Head of caudate nucleus (tissue), 42 donors: ENCODE measurements around the gene HSD17B12.
A peak's percentile ranks its signal among the peaks of the same experiment; 100 is the strongest.
"Not testable (repeated sequence)": the region's sequence is repeated elsewhere in the genome, so short reads cannot be mapped to it uniquely, and the experiment has no call there.

ENCODE experiments used
- DNase-seq, 42 donors: peaks; one replicate each; pipeline versions ENCODE4 v3.0.0 to v3.0.0-alpha.2; 2020 to 2021; ENCODE audit warnings: mixed read lengths in 7 of 42
- intact Hi-C: fragments of 100-400 bp; cut with DNase I; formaldehyde crosslinking; loops from one replicate; pipeline ENCODE4 v1.15.0; 2022

The HSD17B12 gene

DNA sequence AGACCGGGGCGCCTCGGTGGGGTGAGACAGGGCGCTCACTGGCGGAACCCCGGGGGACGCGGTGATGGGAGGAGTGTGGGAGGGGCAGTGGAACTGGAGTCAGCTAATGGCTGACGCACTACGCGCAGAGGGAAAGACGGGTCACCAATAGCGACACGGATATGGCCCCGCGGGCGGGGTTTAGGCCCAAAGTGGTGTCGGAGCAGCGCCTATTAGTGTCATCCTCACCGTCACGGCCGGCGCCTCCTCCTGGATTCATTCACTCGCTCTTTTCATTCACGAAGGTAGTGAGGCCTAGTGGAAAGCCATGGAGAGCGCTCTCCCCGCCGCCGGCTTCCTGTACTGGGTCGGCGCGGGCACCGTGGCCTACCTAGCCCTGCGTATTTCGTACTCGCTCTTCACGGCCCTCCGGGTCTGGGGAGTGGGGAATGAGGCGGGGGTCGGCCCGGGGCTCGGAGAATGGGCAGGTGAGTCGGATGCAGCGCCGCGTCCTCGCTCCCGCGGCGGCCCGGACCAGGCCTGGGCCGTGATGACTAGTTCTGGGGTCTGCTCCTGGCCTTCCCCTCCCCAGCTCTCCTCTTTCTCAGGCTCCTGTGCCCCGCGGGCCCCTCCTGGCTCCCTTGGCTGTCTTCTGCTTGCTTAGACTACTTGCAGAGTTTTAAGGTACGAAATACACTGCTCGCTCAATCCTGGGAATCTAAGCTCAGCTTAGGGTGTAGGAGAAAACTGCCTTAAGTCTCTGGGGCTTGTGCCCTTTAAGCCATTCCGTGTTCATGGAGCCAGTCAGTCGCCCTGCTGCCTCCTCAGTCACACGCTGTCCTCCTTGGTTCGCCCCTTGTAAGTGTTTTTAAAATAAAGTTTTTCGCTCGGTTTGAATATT lies at the start of gene HSD17B12:
TSS of gene HSD17B12 (plus strand) at position 218 of the 880 bp plus-strand sequence. CDS start at position 308, 90 bp downstream.
- intact Hi-C loops: loop anchor here (2.0 kb wide), 1 partner anchor 36 kb away; no protein-coding TSS in a partner anchor
- peak; percentile 96 to 100 (median 100) for DNase-seq

DNA sequence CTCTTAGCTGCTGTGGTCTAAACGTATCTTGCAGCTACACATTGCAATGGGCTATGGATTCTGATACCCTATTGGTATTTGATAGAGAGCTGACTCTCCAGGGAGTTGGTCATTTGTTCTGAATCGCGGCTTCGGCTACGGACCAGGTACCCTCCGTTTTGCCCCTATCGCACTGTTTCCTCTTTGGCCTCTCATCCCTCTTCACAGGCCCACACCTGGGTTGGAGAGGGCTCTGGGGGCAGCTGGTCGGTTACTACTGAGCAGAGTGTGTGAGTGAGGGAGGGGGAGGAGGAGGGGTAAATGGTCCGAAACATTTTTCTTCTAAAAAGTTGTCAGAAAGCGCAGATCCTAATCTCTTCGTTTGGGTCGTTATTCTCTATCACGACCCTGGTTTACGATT lies 48.8 kb upstream of the HSD17B12 start:
- intact Hi-C loops: no loop called here
- no peak for DNase-seq

DNA sequence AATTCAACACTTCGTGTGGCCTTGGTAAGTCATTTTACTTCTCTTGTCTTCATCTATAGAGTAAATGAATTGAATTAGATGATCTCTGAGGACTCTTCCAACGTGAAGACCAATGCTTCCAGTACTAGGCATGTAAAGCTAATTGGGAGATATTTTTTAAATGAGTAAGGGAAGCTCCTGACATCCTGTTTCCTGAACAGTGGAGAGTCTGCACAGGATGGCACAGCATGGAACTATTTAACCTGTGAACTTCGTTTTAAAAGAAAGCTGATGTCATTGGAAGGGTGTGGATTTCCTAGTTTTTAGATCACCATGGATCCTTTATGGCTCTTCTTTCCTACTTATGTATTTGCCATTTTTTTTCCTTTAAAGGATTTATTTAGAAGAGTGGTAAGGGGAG lies 48.4 kb upstream of the HSD17B12 start:
- no peak for DNase-seq
- intact Hi-C loops: no loop called here

DNA sequence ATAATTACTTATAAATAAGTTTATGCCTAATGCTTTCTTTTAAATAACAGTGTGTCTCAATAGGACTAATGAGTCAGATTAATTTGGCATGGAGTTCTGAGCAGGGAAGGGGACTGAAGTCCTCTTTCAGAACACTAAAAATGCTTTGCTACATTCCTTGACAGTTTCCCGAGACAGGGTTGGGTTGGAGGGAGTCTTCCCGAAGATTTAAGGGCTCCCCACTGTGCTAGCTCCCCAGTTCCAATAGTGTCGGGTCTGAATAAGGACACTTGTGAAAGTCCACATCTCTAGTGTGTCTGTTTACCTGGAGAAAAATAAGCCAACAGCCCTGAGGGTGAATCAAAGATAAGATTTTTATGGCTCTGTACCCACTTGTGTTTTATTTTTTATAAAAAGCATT lies 41.8 kb upstream of the HSD17B12 start:
- DNase-seq: no peak
- intact Hi-C loops: no loop called here

DNA sequence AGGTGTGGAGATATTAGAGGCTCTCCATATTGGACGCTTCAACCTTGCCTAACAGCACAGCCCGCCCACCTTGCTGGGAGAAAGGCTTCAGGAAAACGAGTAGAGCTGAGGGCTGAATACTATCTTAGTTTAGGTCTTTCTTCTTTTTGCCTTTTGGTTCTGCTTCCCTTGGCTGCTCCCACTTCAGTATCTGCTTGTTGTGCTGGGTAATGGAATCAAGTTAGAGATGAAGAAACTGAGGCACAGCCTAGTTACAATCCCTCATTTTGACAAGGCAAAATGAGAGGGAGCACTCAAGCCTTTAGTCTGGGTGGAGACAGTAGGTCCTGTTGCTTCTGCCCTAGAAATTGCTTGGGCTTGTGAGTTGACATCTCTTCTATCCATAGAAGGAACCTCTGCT lies 41.3 kb upstream of the HSD17B12 start:
- intact Hi-C loops: no loop called here

DNA sequence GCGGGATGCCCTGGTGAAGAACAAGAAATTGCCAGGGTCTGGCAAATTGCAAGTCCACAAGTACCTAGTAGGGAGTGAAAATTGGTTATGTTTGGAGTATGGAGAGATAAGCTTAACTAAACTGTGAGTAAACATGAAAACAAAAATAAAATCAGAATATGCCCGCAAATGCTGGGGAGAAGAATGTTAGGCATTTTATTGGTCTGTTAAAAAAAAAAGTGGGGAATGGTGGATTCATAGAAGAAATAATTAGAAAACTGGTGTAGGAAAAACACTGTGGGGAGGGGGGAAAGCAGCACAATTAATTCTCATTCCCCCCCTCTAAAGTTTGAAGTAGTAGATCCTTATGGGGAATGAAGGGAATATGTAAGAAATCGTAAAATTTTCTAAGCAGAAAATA lies 40.6 kb upstream of the HSD17B12 start:
- intact Hi-C loops: no loop called here
- no peak for DNase-seq

More for the DNA sequence above, 41.3 kb upstream of the HSD17B12 start:
- DNase-seq: no peak

DNA sequence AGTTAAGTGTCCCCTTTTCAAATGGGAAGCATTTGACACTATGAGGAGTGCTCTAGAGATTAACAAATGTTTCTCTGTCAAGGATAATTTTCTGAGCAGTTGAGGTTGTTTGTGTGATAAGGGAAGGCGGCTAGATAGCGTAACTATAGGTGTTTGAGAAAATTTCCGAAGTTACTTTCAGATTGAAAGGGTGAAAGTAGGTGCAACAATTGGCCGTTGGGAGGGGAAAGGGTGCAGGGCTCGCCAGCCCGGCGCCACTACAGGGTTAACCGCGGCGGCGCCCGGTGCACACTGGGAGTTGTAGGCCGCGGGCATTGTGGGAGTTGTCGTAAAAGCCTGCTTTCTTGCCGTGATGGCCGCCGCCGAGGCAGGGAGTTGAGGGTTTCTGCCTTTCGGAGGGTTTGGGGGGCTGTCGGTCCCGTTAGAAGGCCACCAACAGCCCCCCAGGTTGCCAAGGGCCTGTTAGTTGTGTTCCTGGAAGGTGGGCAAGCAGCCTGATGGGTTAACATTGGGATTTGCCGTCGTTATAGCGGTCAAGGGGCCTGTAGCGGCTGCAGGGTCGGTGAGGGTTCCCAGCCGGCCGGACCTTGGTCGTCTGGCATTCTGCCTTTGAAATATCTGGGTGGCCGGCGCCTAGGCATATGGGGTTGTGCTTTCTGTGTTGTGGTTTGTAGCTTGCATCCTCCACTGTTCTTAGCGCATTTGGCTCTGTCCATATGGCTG lies 36.5 kb upstream of the HSD17B12 start:
- DNase-seq: peak; percentile 80 to 96 (median 90)
- intact Hi-C loops: loop anchor here (2.0 kb wide), 1 partner anchor 37 kb away; the partner anchor contains the start of gene HSD17B12

DNA sequence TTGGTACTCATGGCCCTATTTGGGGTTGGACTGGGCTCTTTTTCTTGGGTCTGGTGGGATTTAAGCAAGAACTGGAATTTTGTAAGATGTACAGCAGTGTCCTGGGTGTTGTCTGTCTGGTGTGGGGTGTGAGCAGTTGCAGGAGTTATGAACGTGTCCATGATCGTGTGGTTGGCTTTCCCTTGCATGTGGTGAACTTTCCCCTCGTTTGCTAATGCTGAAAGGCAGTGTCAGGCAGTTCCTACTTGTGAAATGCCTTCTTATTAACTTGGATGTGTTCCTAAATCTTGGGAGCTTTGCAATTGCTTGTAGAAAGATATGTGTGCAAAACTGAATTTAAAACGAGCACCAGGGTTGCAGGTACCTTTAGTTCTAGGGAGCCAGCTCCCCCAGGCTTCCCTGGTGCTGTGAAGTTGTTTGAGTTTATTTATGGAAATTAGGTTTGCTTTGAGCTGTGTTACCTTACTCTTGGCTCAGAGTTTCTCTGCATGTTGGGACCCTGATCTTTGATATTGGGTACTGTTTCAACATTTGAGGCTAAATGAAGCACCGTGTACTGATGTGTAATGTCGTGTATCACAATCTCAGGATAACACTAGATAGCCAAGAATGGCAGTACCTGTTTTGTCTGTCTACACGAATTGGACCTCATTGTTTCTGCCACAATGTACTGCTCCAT lies 35.8 kb upstream of the HSD17B12 start:
- peak in 1 of 42 donors; percentile 2 for DNase-seq
- intact Hi-C loops: loop anchor here (2.0 kb wide), 1 partner anchor 36 kb away; the partner anchor contains the start of gene HSD17B12

DNA sequence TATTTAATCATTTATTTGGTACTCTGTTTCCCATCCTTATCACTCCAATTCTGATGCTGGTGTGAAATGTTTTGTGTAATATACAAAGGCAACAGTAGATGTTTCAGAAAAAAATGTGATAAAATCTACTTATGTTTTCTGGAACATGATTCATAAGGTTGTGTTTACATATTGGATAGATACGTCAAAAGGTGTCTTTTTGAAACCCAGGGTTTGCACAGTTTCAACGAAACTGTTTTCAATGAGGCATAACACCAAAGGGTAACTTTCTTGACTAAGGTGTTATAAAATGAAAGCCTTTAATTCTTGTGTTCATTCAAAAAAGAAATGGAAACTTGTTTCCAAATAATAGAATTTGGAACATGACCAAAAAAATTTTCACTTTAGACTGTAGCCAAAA lies 33.8 kb upstream of the HSD17B12 start:
- intact Hi-C loops: no loop called here
- DNase-seq: no peak

DNA sequence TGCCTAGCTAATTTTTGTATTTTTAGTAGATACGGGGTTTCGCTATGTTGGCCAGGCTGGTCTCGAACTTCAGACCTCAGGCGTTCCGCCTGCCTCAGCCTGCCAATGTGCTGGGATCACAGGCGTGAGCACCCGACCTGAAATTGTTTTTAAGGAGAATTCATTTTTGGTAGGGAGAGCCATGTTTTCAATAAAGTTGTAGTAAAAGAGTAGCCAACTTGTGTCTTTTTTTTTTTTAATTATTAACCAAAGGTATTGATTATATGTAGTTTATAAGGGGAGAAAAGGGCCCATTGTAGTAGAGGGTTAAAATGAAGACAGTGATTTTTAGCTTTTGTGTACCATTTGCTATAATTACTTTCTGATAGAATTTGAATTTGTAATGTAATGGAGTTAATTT lies 31.6 kb upstream of the HSD17B12 start:
- DNase-seq: no peak
- intact Hi-C loops: no loop called here

DNA sequence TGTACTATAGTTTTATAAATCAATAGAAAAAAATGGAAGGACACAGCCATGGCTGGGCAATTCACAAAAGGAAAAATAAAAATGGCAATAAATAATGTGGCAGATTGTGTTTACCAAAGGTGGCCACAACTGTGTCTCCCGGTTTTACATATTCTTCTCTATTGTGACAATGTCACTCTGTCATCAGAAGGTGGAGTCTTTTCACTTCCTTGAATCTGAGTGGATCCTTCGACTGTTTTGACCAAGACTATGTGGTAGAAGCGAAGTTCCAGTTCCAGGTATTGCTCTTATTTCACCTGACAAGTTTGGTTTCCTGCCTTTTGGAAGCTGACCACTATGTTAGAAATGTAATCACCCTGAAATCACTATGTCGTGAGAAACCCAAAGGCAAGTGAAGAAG lies 31.0 kb upstream of the HSD17B12 start:
- DNase-seq: no peak
- intact Hi-C loops: no loop called here

DNA sequence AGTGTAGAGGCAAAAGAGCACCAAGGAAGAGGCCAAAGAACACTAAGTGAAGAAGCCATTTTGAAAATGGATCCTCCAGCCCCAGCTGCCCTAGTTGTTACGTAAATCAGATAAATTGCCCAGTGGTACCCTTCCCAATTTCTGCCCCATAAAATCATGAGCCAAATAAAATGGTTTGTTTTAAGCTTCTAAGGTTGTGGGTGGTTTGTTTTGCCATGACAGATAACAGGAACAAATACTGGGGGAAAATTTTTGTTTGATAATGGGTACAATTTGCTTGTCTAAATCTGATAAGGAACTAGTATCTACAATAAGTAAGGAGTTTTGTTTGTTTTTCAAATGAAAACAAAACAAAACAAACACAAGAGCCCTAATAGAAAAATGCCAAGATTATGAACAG lies 30.6 kb upstream of the HSD17B12 start:
- intact Hi-C loops: no loop called here
- DNase-seq: no peak

DNA sequence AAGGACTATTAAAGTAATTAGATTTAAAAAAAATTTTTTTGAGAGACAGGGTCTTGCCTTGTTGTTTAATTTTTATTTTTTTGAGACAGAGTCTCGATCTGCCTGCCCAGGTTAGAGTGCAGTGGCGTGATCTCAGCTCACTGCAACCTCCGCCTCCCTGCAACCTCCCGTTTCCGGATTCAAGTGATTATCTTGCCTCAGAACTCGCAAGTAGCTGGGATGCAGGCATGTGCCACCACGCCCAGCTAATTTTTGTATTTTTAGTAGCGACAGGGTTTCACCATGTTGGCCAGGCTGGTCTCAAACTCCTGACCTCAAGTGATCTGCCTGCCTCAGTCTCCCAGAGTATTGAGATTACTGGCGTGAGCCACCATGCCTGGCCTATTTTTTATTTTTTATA lies 17.5 kb upstream of the HSD17B12 start:
- DNase-seq, intact Hi-C loops: not testable (repeated sequence)

DNA sequence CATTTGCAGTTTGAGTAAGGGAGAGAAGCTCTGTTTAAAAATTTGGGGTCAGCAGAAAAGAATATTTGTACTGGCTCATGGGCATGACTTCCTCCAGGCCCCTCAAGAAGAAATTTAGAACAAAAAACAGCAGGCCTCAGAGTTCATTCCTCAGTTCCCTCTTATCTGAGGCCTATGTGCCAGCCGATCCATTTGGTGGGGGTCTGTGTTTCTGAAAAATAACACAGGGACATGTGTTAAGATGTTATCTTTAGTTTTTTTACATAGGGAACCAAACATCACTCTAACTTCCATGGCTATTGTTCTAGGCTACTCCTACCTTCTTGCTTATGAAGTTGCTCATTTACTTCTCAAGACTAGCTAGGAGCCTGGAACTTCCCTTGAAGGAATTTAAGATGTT lies 16.2 kb upstream of the HSD17B12 start:
- intact Hi-C loops: no loop called here
- no peak for DNase-seq

DNA sequence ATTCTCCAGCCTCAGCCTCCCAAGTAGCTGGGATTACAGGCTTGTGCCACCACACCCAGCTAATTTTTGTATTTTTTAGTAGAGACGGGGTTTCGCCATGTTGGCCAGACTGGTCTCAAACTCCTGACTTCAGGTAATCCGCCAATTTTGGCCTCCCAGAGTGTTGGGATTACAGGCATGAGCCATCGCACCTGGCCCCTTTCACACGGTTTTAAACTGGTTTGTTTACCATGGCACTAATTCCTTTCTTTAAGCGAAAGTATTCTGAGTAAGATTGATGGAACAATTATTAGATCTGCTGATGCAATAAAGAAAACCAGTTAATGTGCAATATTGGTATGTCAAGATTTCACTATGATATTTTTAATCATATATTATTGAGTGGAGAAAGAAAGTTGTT lies 9.3 kb upstream of the HSD17B12 start:
- DNase-seq, intact Hi-C loops: not testable (repeated sequence)

DNA sequence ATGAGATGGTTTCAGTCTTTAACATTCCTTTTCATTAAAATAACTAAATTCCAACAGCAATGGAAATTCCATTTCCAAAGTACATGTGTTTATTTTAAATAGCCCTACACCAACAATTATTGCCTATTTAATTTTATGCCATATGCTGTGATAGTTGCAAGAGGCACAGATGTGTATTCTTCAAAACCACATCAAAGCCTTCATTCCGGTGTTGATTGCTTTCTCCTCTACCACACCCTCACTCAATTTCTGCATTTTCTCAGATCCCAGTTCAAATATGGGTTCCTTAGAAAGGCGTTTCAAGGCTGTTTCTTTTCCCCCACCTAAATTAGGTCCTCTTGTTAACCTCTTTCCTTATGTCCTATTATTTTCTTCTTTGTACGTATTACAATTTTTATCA lies 6.0 kb upstream of the HSD17B12 start:
- DNase-seq: no peak
- intact Hi-C loops: no loop called here

DNA sequence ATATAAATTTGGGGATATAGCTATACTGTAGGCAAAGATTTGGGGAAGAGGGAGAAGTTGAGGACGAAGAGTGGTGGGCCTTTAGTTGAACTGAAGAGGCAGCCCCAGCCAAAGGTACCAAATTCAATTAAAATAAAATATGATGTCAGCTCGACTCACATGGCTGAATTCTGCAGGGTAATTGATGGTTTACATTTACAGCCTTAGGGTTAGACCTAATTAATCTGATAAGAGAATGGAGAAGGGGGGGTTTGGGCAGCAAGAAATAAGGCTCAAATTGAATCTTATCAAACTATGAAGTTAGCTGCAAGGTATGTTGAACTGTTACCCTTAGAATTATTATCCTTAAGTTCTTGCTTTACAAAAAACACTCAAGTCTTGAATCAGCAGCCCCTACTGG lies 3.6 kb upstream of the HSD17B12 start:
- intact Hi-C loops: no loop called here
- no peak for DNase-seq

DNA sequence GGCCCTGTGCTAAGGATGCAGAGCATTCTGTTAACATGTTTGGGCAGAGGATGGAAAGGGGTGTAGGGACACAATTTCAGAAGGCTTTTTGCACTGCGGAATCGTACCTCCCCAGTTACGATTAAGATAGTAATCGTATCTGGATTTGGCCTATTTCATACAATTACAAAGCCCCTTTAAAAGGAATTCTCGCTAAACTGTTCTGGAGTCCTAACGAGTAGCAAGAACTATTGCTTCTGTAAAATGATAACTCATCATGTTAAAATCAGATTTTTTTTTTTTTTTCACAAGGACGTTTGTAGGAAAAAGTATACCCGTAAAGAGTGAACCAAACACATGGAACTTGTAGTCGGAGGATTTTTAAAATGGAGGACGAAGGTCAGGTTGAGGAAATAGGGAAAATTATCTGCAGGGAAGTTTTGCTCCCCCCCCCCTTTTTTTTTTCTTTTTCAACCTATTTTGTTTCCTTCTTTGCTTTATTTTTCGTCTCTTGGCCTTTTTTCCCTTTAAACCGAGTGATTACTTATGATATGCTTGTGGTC lies 934 bp downstream of the HSD17B12 start:
- DNase-seq: no peak
- intact Hi-C loops: loop anchor here (2.0 kb wide), 1 partner anchor 37 kb away; no protein-coding TSS in a partner anchor

DNA sequence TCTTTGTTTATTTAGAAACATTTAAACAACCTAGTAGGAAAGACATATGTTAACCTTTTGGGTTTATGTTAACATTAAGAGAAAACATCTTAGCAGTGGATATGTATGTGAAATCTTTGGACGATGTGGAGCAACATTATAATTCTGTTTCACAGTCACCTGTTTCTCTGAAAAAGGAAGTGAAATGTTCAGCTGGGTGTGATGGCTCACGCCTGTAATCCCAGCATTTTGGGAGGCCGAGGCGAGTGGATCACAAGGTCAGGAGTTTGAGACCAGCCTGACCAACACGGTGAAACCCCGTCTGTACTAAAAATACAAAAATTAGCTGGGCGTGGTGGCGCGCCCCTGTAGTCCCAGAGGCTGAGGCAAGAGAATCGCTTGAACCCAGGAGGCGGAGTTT lies 1.5 kb downstream of the HSD17B12 start:
- DNase-seq, intact Hi-C loops: not testable (repeated sequence)
